GM18505 (cell line): ENCODE data around the gene OR1N2.
"Not testable (repeated sequence)": the region's sequence is repeated elsewhere in the genome, so short reads cannot be mapped to it uniquely, and the experiment has no call there.

Experiments used
- ATAC-seq: cut with Tn5 transposase; IDR thresholded peaks from one replicate; pipeline ENCODE4 v1.9.1; 2021; ENCODE audit not compliant: unreplicated experiment
- POLR2A ChIP-seq: IDR thresholded peaks from 4 replicates; pipeline ENCODE4 v1.6.1; 2011; ENCODE audit warnings: borderline replicate concordance; ENCODE audit not compliant: insufficient read depth, insufficient read length; ENCODE audit errors: extremely low read depth

The OR1N2 gene

DNA sequence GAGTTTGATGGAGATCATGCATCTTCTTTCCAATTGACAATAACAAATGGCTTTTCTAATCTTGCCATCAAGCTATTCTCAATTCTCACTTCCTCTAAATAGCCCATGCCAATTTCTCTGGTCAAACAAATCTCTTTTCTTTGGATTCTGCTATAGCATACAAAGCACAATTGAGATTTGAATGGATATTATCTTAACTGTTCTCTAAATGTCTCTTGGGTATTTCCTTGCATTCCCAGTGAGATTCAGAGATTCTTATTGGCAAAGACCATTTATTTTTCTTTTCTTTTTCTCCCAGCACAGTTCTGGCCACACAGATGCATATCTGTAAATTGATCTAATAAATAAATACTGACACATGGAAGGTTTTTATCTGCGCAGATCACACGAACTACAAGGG, at the start of gene OR1N2:
Gene OR1N2, plus strand, starts transcription at position 301 of the 400 bp plus-strand sequence. CDS start 100 bp downstream, outside the sequence.
- no peak for TF ChIP-seq POLR2A
- ATAC-seq: no peak

GRCh38 chr9:122506964-122507363, 45.9 kb upstream of the OR1N2 start:
- no peak for ATAC-seq
- no peak for TF ChIP-seq POLR2A

DNA sequence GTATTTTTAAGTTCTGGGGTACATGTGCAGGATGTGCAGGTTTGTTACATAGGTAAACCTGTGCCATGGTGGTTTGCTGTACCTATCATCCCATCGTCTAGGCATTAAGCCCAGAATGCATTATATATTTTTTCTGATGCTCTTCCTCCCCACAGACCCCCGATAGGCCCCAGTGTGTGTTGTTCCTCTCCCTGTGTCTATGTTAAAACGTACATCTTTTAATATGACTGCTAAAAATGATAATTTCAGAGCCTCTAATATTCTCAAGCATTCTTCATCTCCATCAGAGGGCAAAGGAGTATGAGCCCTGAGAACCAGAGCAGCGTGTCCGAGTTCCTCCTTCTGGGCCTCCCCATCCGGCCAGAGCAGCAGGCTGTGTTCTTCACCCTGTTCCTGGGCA, 42.4 kb upstream of the OR1N2 start, which contains the start of gene OR1J2:
Gene OR1J2, plus strand, starts transcription at position 301 of the 400 bp plus-strand sequence. Its CDS starts 0 bp downstream, at position 301.
- no peak for TF ChIP-seq POLR2A
- no peak for ATAC-seq

DNA sequence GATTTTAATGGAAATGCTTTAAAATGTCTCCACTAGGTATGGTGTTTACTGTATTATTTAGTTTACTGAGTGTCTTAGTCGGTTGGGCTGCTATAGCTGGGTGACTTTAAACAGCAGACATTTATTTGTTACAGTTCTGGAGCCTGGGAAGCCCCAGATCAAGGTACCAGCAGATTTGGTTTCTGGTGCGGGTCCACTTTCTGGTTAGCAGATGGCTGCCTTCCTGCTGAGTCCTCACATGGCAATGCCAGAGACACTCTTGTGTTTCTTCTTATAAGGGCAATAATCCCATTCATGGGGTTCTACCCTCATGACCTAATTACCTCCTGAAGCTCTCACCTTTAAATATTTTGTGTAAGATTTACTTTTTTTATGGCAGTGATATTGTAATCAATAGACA, 34.7 kb upstream of the OR1N2 start:
- no peak for TF ChIP-seq POLR2A
- ATAC-seq: no peak

DNA sequence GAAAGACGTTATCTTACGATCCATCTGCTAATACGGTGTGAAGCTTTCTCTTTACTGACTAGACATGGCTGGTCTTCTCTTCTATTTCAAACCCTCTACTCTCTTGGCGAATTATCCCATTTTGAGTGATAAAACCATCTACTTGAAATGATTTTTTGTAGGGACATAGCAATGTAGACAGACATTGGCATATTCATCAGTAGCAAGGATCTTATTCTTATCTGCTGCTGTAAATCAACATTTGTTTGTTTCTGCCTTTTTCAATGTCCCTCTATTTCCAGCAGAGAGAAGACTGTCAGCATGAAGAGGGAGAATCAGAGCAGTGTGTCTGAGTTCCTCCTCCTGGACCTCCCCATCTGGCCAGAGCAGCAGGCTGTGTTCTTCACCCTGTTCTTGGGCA, 34.1 kb upstream of the OR1N2 start, which contains the start of gene OR1J4:
Gene OR1J4, plus strand, starts transcription at position 301 of the 400 bp plus-strand sequence. Its CDS starts 0 bp downstream, at position 301.
- no peak for TF ChIP-seq POLR2A
- no peak for ATAC-seq

- TF ChIP-seq POLR2A: no peak
- ATAC-seq: no peak
These were observed 33.5 kb upstream of the OR1N2 start for GRCh38 chr9:122519376-122519775.

DNA sequence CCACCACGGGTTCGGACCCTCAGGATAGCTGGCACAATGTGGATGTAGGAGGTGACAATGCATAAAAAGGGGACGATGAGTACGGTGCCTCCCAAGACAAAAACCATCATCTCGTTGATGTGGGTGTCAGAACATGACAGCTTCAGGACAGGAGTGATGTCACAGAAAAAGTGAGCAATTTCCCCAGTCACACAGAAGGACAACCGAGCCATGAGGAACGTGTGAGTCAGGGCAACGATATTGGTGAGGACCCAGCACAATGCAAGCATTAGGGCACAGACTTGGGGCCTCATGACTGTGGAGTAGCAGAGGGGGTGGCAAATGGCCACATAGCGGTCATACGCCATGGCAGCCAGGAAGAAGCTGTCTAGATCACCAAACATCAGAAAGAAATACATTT, 26.3 kb upstream of the OR1N2 start:
- no peak for TF ChIP-seq POLR2A
- ATAC-seq: no peak

DNA sequence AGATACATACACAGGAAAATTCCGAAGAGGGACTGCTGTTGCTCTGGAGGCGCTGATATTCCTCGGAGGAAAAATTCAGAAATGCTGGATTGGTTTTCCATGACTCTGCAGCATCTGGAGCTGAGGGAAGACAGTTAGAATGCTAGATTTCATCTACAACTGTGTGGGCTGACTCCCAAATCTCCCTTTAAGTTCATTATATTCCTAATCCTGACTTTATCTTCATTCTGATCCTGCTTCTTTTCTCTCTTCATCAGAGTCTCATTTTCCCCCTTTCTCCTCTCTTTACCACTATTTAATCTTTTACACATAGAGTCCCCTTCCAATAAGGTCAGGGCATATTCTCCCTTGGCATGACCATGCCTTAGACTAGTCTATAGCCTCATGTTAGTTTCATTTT, 25.7 kb upstream of the OR1N2 start, which contains the start of gene OR1N1:
Gene OR1N1, minus strand, starts transcription at position 101 of the 400 bp plus-strand sequence. Its CDS starts 0 bp downstream, at position 101.
- no peak for ATAC-seq
- no peak for TF ChIP-seq POLR2A

DNA sequence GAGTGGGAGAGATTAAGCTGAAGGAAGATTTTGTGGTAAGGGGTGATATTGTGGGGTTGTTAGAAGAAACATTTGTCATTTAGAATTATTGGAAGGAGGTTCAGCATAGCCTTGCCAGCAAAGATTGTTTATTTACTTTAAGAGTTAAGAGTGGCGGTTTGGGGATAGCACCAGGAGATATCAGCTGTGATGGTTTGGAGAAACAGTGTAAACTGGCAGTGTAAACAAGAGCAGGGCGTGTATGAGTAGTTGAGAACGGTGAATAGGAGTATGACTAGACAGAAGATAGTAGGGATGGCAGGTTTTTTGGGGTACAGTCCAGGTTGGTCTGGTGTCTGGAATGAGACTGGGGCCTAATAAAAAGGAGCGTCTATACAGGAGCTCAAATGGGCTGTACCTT, 21.8 kb upstream of the OR1N2 start:
- ATAC-seq: not testable (repeated sequence)

- no peak for TF ChIP-seq POLR2A
- ATAC-seq: no peak
These were observed 16.8 kb upstream of the OR1N2 start for GRCh38 chr9:122536134-122536533.

GRCh38 chr9:122537066-122537465, 15.8 kb upstream of the OR1N2 start:
- not testable (repeated sequence) for ATAC-seq

DNA sequence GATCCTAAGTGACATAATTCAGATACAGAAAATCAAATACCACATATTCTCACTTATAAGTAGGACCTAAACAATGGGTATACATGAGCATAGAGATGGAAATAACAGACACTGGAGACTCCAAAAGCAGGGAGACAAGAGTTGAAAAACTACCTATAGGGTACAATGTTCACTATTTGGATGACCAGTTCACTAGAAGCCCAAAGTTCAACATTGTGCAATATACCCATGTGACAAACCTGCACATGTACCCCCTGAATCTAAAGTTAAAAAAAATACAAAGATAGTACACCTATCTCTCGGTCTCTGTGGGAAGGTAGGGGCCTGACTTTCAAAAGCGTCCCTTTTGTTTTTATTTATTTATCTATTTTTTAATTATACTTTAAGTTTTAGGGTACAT, 14.2 kb upstream of the OR1N2 start:
- no peak for ATAC-seq
- TF ChIP-seq POLR2A: no peak

DNA sequence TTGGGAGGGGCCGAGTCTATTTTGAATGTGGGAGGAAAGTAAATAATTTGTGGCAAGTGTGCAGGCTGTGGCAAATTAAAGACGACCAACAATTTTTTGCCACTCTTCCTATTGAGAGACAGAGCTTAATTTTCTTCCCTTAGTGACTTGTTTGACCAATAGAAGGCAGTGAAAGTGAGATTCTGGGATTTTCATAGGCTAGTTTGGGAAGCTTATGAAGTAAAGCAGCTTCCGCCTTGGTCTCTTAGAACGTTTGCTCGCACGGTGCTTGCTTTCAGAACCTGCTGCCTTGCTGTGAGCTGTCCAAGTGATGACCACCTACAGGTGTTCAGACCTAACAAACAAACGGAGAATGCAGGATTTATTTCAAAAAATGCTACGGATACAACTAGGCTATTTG, 6.7 kb upstream of the OR1N2 start:
- TF ChIP-seq POLR2A: no peak
- ATAC-seq: no peak

DNA sequence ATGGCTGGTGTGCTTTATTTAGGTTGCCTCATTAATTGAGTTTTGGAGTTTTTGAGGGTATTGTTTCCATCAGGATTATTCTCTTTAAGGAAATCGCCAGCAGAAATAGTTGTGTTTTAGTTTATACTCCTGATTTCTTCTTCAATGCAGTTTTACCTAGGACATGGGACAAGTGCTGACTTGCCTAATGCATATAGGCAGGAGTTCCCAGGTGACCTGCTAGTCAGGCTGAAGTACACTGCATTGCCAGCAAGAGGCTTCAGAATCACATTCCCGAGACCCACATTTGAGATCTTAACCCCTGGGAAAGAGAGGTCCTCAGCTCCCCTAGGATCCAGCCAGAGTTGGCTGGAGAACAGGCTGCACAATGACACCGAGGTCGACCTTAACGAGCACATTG, 1.5 kb upstream of the OR1N2 start:
- TF ChIP-seq POLR2A: no peak
- ATAC-seq: no peak

DNA sequence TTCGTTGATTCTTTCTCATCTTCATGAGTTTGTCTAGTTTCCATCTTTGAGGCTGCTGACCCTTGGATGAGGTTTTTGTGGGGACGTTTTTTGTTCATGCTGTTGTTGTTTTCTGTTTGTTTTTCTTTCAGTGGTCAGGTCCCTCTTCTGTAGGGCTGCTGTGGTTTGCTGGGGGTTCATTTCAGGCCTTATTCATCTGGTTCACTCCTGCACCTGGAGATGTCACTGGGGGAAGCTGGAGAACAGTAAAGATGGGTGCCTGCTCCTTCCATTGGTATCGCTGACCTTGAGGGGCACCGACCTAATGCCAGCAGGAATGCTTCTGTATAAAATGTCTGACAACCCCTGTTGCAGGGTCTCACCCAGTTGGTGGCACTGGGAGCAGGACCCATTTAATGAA, 8.5 kb downstream of the OR1N2 start:
- no peak for TF ChIP-seq POLR2A
- ATAC-seq: no peak
